Panc1 (cell line): ENCODE data around the gene NUDT6. TPM values are rescaled to one million over a fixed set of nuclear protein-coding genes. Genes with fewer than 3 reads are reported as not detected.

Source experiments
- ATAC-seq: fragments of 200-7000 bp; cut with Tn5 transposase; 2 replicates; pipeline ENCODE4 v1.9.1; 2020; ENCODE audit warnings: mild to moderate bottlenecking, moderate library complexity
- BruUV-seq: library from RNA; stranded (reverse); fragments of 400-500 nt; replicated peaks from 2 replicates; lab custom pipeline; 2021; lab: Mats Ljungman, UMichigan
- CTCF ChIA-PET: fragments of 300-600 bp; sonication (Branson Sonifier 250); formaldehyde crosslinking; loops from one replicate; lab custom pipeline; 2022; ENCODE audit warnings: antibody characterized with exemption; lab: Charles Lee
- POLR2A ChIA-PET: fragments of 300-600 bp; sonication (Branson Sonifier 250); formaldehyde crosslinking; loops from one replicate; lab custom pipeline; 2022; ENCODE audit warnings: antibody characterized with exemption; lab: Charles Lee
- DNase-seq: peaks from one replicate; pipeline ENCODE4 v3.0.0-alpha.2; 2010; ENCODE audit warnings: low read depth, low spot score
- H3K27ac ChIP-seq: 2 replicates; pipeline ENCODE4 v1.5.1; 2011; ENCODE audit warnings: mild to moderate bottlenecking, low read length, inconsistent platforms
- H3K27me3 ChIP-seq: fragments of 200-500 bp; sonication (Bioruptor generic); 2 replicates; pipeline ENCODE4 v1.6.0; 2014; ENCODE audit warnings: low read length, inconsistent platforms; ENCODE audit not compliant: control insufficient read depth, insufficient read depth
- H3K36me3 ChIP-seq: fragments of 200-500 bp; sonication (Bioruptor generic); 2 replicates; pipeline ENCODE4 v1.5.1; 2014; ENCODE audit warnings: inconsistent platforms, mild to moderate bottlenecking, low read length, moderate library complexity; ENCODE audit not compliant: control insufficient read depth, insufficient read depth
- H3K4me1 ChIP-seq: 2 replicates; pipeline ENCODE4 v1.5.1; 2011; ENCODE audit warnings: inconsistent platforms, mild to moderate bottlenecking, low read length, moderate library complexity; ENCODE audit not compliant: control insufficient read depth, insufficient read depth
- H3K4me3 ChIP-seq, 2 experiments: 2 replicates each; pipeline ENCODE4 v1.5.1; 2011 to 2012; ENCODE audit warnings: low read depth in 2 of 2, low read length in 2 of 2, mild to moderate bottlenecking in 2 of 2, inconsistent platforms in 1 of 2, moderate library complexity in 1 of 2
- H3K9me3 ChIP-seq: fragments of 200-500 bp; sonication (Bioruptor generic); 2 replicates; pipeline ENCODE4 v1.5.1; 2014; ENCODE audit warnings: low read depth, mild to moderate bottlenecking, inconsistent platforms, low read length, moderate library complexity; ENCODE audit not compliant: control insufficient read depth, insufficient read depth
- POLR2AphosphoS5 ChIP-seq: IDR thresholded peaks from 2 replicates; pipeline ENCODE4 v1.6.1; 2012; ENCODE audit warnings: mild to moderate bottlenecking, low read depth, low read length, moderate library complexity
- SIN3A ChIP-seq: IDR thresholded peaks from 2 replicates; pipeline ENCODE4 v1.6.1; 2012; ENCODE audit warnings: low read depth, mild to moderate bottlenecking, low read length, moderate library complexity, borderline replicate concordance; ENCODE audit not compliant: insufficient read depth
- TCF7L2 ChIP-seq: IDR thresholded peaks from 2 replicates; pipeline ENCODE4 v1.6.1; 2011; ENCODE audit warnings: mild to moderate bottlenecking, low read depth, low read length, inconsistent platforms
- in situ Hi-C: cut with HindIII; loops from 2 replicates; pipeline ENCODE4 v1.10.0; 2016; ENCODE audit warnings: low sequenced_read_pairs, low pct_unique_long_range_greater_than_20kb
- intact Hi-C: fragments of 100-400 bp; cut with micrococcal nuclease; formaldehyde crosslinking; loops from one replicate; pipeline ENCODE4 v1.10.0; 2022; ENCODE audit not compliant: unreplicated experiment
- total RNA-seq: library from RNA; stranded (reverse); gene quantifications from one replicate; pipeline ENCODE4 v1.2.1, GENCODE V29; 2021; ENCODE audit not compliant: unreplicated experiment
- TF ChIP-seq, protein P1 (sequence below), 2 experiments: IDR thresholded peaks; 2 replicates each; pipeline ENCODE4 v1.6.1; 2011 to 2012; ENCODE audit warnings: low read depth in 2 of 2, control low read depth in 1 of 2, low read length in 1 of 2, mild to moderate bottlenecking in 1 of 2, moderate library complexity in 1 of 2; ENCODE audit not compliant: insufficient read depth in 1 of 2
- TF ChIP-seq, protein P2 (sequence below): fragments of 450-650 bp; IDR thresholded peaks from 2 replicates; pipeline ENCODE4 v1.5.1; 2017; ENCODE audit warnings: mild to moderate bottlenecking

NUDT6 gene
- total RNA-seq, 1 experiment from 2014 or later: 7.5 TPM

GRCh38 chr4:122889726-122890125 is 32.7 kb downstream of the NUDT6 start:
- TF ChIP-seq SIN3A: no peak
- TF ChIP-seq, protein P1, sequence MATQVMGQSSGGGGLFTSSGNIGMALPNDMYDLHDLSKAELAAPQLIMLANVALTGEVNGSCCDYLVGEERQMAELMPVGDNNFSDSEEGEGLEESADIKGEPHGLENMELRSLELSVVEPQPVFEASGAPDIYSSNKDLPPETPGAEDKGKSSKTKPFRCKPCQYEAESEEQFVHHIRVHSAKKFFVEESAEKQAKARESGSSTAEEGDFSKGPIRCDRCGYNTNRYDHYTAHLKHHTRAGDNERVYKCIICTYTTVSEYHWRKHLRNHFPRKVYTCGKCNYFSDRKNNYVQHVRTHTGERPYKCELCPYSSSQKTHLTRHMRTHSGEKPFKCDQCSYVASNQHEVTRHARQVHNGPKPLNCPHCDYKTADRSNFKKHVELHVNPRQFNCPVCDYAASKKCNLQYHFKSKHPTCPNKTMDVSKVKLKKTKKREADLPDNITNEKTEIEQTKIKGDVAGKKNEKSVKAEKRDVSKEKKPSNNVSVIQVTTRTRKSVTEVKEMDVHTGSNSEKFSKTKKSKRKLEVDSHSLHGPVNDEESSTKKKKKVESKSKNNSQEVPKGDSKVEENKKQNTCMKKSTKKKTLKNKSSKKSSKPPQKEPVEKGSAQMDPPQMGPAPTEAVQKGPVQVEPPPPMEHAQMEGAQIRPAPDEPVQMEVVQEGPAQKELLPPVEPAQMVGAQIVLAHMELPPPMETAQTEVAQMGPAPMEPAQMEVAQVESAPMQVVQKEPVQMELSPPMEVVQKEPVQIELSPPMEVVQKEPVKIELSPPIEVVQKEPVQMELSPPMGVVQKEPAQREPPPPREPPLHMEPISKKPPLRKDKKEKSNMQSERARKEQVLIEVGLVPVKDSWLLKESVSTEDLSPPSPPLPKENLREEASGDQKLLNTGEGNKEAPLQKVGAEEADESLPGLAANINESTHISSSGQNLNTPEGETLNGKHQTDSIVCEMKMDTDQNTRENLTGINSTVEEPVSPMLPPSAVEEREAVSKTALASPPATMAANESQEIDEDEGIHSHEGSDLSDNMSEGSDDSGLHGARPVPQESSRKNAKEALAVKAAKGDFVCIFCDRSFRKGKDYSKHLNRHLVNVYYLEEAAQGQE (IDR thresholded peaks at IDR 0.05; ENCODE audit: insufficient read depth in 1 of 2, low read depth in 2 of 2, low read length in 1 of 2): no peak
- TF ChIP-seq, protein P2, sequence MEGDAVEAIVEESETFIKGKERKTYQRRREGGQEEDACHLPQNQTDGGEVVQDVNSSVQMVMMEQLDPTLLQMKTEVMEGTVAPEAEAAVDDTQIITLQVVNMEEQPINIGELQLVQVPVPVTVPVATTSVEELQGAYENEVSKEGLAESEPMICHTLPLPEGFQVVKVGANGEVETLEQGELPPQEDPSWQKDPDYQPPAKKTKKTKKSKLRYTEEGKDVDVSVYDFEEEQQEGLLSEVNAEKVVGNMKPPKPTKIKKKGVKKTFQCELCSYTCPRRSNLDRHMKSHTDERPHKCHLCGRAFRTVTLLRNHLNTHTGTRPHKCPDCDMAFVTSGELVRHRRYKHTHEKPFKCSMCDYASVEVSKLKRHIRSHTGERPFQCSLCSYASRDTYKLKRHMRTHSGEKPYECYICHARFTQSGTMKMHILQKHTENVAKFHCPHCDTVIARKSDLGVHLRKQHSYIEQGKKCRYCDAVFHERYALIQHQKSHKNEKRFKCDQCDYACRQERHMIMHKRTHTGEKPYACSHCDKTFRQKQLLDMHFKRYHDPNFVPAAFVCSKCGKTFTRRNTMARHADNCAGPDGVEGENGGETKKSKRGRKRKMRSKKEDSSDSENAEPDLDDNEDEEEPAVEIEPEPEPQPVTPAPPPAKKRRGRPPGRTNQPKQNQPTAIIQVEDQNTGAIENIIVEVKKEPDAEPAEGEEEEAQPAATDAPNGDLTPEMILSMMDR: no peak
- TF ChIP-seq POLR2AphosphoS5: no peak
- no peak for TF ChIP-seq TCF7L2
- no peaks in the 10 kb centered on the region for H3K9me3 ChIP-seq
- H3K36me3 ChIP-seq: peaks cover 8% of the 10 kb centered on the region; the same call in 1 of the 2 replicates
- in situ Hi-C loops (no loop called here), intact Hi-C loops (no loop called here)
- no peak overlapping the region for H3K4me3 ChIP-seq
- no peak for ATAC-seq
- H3K27ac ChIP-seq: peak overlapping the region; percentile 34; the same call in 1 of the 2 replicates
- DNase-seq: no peak
- ChIA-PET POLR2A (no interaction called here), CTCF (no interaction called here)
- H3K4me1 ChIP-seq: peaks cover under 1% of the 10 kb centered on the region; the same call in 1 of the 2 replicates
- no TSS peak for BruUV-seq
- no peaks in the 10 kb centered on the region for H3K27me3 ChIP-seq

DNA sequence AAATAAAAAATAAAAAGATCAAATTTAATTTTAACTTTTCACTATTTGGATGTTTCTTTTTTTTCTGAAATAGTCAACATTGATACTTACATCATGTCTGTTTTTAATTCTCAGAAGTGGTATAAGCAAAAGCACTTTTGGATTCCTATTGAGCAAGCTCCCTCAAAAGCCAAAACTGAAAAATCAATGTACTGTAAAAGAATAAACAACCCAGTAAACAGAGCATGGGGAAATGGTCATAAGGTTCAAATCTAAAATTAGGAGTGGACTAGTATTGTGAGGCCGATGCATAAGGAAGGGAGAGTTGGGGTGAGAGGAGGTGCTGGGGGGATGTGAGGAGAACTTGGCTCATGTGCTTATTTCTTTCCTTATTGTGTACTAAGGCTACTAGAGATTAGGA is 37.9 kb downstream of the NUDT6 start:
- intact Hi-C loops: no loop called here
- ATAC-seq: no peak
- in situ Hi-C loops: no loop called here
- ChIA-PET POLR2A (interaction anchor here (0.6 kb wide), 1 partner anchor 1105 kb away, joined by 3 read pairs; no protein-coding TSS in a partner anchor), CTCF (no interaction called here)
- H3K36me3 ChIP-seq: no peaks in the 10 kb centered on the region; the same call in 1 of the 2 replicates
- no peak for DNase-seq
- H3K4me3 ChIP-seq: no peak overlapping the region
- no peaks in the 10 kb centered on the region for H3K9me3 ChIP-seq
- no peak for TF ChIP-seq SIN3A
- TF ChIP-seq, protein P1 (IDR thresholded peaks at IDR 0.05; ENCODE audit: insufficient read depth in 1 of 2, low read depth in 2 of 2, low read length in 1 of 2): no peak
- no peak for TF ChIP-seq TCF7L2
- TF ChIP-seq POLR2AphosphoS5: no peak
- TF ChIP-seq, protein P2: no peak
- H3K27ac ChIP-seq: no peak overlapping the region
- H3K27me3 ChIP-seq: no peaks in the 10 kb centered on the region
- no peaks in the 10 kb centered on the region for H3K4me1 ChIP-seq
- no TSS peak for BruUV-seq
